GM23248 (cell line): ENCODE data around the gene CREB1. TPM values are rescaled to one million over a fixed set of nuclear protein-coding genes. Genes with fewer than 3 reads are reported as not detected.
A peak's percentile ranks its signal among the peaks of the same experiment; 100 is the strongest.

ENCODE experiments used
- DNase-seq: peaks from one replicate; pipeline ENCODE4 v3.0.0-alpha.2; 2015
- H2AFZ ChIP-seq: fragments of 200-600 bp; sonication (generic); 2 replicates; pipeline ENCODE4 v1.6.1; 2016; ENCODE audit warnings: antibody characterized with exemption
- H3F3A ChIP-seq: fragments of 200-600 bp; sonication (generic); 2 replicates; pipeline ENCODE4 v1.6.1; 2016; ENCODE audit warnings: mild to moderate bottlenecking, antibody characterized with exemption, mixed run types; ENCODE audit not compliant: insufficient read depth
- H3K27ac ChIP-seq: fragments of 200-600 bp; sonication (generic); 2 replicates; pipeline ENCODE4 v1.5.1; 2016; ENCODE audit warnings: mild to moderate bottlenecking
- H3K27me3 ChIP-seq: fragments of 200-600 bp; sonication (generic); replicated peaks from 2 replicates; pipeline ENCODE4 v1.6.1; 2016; ENCODE audit warnings: mild to moderate bottlenecking; ENCODE audit not compliant: insufficient read depth
- H3K36me3 ChIP-seq: fragments of 200-600 bp; sonication (generic); 2 replicates; pipeline ENCODE4 v1.6.1; 2016; ENCODE audit warnings: low read depth, mild to moderate bottlenecking
- H3K4me1 ChIP-seq: fragments of 200-600 bp; sonication (generic); 2 replicates; pipeline ENCODE4 v1.6.1; 2016; ENCODE audit warnings: mild to moderate bottlenecking; ENCODE audit not compliant: insufficient read depth
- H3K4me2 ChIP-seq: fragments of 200-600 bp; sonication (generic); one replicate; pipeline ENCODE4 v1.6.1; 2016; ENCODE audit warnings: mild to moderate bottlenecking; ENCODE audit not compliant: unreplicated experiment
- H3K4me3 ChIP-seq: fragments of 200-600 bp; sonication (generic); 2 replicates; pipeline ENCODE4 v1.5.1; 2016; ENCODE audit warnings: mild to moderate bottlenecking
- H3K79me2 ChIP-seq: fragments of 200-600 bp; sonication (generic); 2 replicates; pipeline ENCODE4 v1.6.1; 2016; ENCODE audit warnings: mild to moderate bottlenecking; ENCODE audit not compliant: insufficient read depth
- H3K9ac ChIP-seq: fragments of 200-600 bp; sonication (generic); 2 replicates; pipeline ENCODE4 v1.6.1; 2016; ENCODE audit warnings: mild to moderate bottlenecking
- H3K9me2 ChIP-seq: fragments of 200-600 bp; sonication (generic); 2 replicates; pipeline ENCODE4 v1.6.1; 2016; ENCODE audit warnings: mixed run types, mild to moderate bottlenecking, moderate library complexity; ENCODE audit not compliant: insufficient read depth
- H3K9me3 ChIP-seq: fragments of 200-600 bp; sonication (generic); one replicate; pipeline ENCODE4 v1.6.1; 2017; ENCODE audit warnings: low read depth
- H4K20me1 ChIP-seq: fragments of 200-600 bp; sonication (generic); 2 replicates; pipeline ENCODE4 v1.6.0; 2016; ENCODE audit not compliant: insufficient read depth
- EZH2 ChIP-seq: fragments of 200-600 bp; sonication (generic); IDR thresholded peaks from 2 replicates; pipeline ENCODE4 v1.6.1; 2018; ENCODE audit warnings: antibody characterized with exemption, mild to moderate bottlenecking; ENCODE audit not compliant: insufficient read depth, poor library complexity, severe bottlenecking
- EZH2phosphoT487 ChIP-seq: fragments of 200-600 bp; sonication (generic); IDR thresholded peaks from 2 replicates; pipeline ENCODE4 v1.6.1; 2018; ENCODE audit warnings: antibody characterized with exemption, moderate library complexity, mild to moderate bottlenecking, low read depth; ENCODE audit not compliant: insufficient read depth
- WGBS, 2 experiments: methylation state at CpG; one replicate each; pipeline ENCODE4 v1.1.6; 2015 to 2017; ENCODE audit warnings: low lambda C conversion rate in 2 of 2, low coverage in 1 of 2; ENCODE audit errors: missing lambda C conversion rate in 2 of 2; 5-methylcytosine and 5-hydroxymethylcytosine counted together
- in situ Hi-C: fragments of 300-500 bp; cut with MboI; formaldehyde crosslinking; loops from 2 replicates; pipeline ENCODE4 v1.15.0; 2020
- polyA plus RNA-seq: library from polyadenylated mRNA; unstranded; fragments of >200 nt; fragmentation: Nextera tagmentation; extraction: Ambion mirVana; gene quantifications from 2 replicates; pipeline ENCODE4 v1.2.1, GENCODE V29; 2016
- total RNA-seq: library from RNA; depleted of rRNA; stranded (reverse); fragments of >200 nt; shearing (Covaris generic); gene quantifications from 2 replicates; pipeline ENCODE4 v1.2.3, GENCODE V29; 2014

The CREB1 gene
- total and polyA plus RNA-seq, 2 experiments from 2014 or later: 37.7 to 71.8 TPM

- no peak overlapping the region for H3K4me2 ChIP-seq
- TF ChIP-seq EZH2: no peak
- no peak for TF ChIP-seq EZH2phosphoT487
- H3K36me3 ChIP-seq: no peaks in the 10 kb centered on the region
- H3F3A ChIP-seq: peaks cover 39% of the 10 kb centered on the region
- in situ Hi-C loops: no loop called here
- H3K9ac ChIP-seq: no peak overlapping the region
- H3K4me3 ChIP-seq: no peak overlapping the region
- 87 to 94% methylated on average over 7 of the region's 7 CpGs for WGBS, 2 experiments
- no peak overlapping the region for H2AFZ ChIP-seq
- H3K9me3 ChIP-seq: no peaks in the 10 kb centered on the region
- H3K27ac ChIP-seq: no peak overlapping the region
- H3K9me2 ChIP-seq: no peaks in the 10 kb centered on the region
- DNase-seq: no peak
- H4K20me1 ChIP-seq: no peaks in the 10 kb centered on the region
- H3K27me3 ChIP-seq: no peaks in the 10 kb centered on the region
- H3K4me1 ChIP-seq: peaks cover 42% of the 10 kb centered on the region
- no peaks in the 10 kb centered on the region; the same call in 1 of the 2 replicates for H3K79me2 ChIP-seq
These were observed 27.8 kb upstream of the CREB1 start for GRCh38 chr2:207501802-207502576.

DNA sequence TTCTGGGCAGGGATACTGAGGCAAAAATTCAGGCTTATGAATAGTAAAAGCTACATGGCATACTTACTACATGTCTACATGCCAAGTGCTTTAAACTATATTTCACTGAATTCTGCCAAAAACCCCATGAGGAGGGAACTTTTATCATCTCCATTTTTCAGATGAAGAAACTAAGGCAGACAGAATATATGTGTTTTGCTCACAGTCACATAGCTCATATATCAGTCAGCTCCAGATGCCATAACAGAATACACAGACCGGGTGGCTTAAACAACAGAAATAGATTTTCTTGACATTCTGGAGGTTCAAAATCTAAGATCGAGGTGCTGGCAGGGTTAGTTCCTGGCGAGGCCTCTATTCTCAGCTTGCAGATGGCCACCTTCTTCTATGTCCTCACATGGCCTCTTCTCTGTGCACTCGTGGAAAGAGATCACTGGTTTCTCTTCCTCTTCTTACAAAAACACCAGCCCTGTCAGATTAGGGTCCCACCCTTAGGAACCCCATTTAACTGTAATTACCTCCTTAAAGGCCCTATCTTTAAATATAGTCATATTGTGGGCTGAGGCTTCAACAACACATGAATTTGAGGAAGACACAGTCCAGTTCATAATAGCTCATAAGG lies 27.1 kb upstream of the CREB1 start:
- Histone ChIP-seq H3K27me3 (no peaks in the 10 kb centered on the region), H3K9me3 (no peaks in the 10 kb centered on the region), H2AFZ (0 out of 2 replicates have a peak overlapping the region, but pooled peaks have one; percentile 65), H3F3A (peaks cover 39% of the 10 kb centered on the region), H3K4me2 (no peak overlapping the region), H3K27ac (no peak overlapping the region), H3K9ac (no peak overlapping the region), H3K4me3 (no peak overlapping the region), H3K4me1 (peaks cover 43% of the 10 kb centered on the region), H3K9me2 (no peaks in the 10 kb centered on the region), H3K36me3 (no peaks in the 10 kb centered on the region), H4K20me1 (no peaks in the 10 kb centered on the region), H3K79me2 (no peaks in the 10 kb centered on the region; the same call in 1 of the 2 replicates)
- in situ Hi-C loops: no loop called here
- WGBS, 2 experiments: 86 to 87% methylated on average over 4 of the region's 4 CpGs
- DNase-seq: no peak
- TF ChIP-seq EZH2phosphoT487 (no peak), EZH2 (no peak)

DNA sequence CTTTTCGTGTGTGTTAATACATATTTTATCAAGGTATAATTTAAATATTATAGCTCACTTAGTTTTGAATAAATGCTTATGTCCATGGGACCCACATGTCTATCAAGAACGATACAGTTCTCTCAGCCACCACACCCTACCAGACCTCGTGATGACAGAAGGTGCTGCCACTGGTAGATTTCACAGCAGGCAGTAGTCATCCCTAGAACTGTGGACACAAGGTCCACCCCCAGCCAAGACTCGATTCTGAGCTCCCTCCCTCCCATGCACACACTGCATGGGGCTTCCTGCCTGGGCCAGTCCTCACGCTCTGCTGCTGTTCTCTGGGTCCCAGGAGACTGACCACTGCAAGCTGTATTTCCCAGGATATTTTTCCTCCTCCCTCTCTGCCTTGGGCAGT lies 26.5 kb upstream of the CREB1 start:
- Histone ChIP-seq H3K4me2 (no peak overlapping the region), H3K9ac (no peak overlapping the region), H2AFZ (peak overlapping the region; percentile 65; the same call in 1 of the 2 replicates), H3K9me3 (no peaks in the 10 kb centered on the region), H3K27me3 (no peaks in the 10 kb centered on the region), H3K27ac (peak overlapping the region; percentile 90; the same call in 1 of the 2 replicates), H3K4me3 (no peak overlapping the region), H3K4me1 (peaks cover 43% of the 10 kb centered on the region), H3K79me2 (no peaks in the 10 kb centered on the region; the same call in 1 of the 2 replicates), H4K20me1 (no peaks in the 10 kb centered on the region), H3K36me3 (no peaks in the 10 kb centered on the region), H3F3A (peaks cover 39% of the 10 kb centered on the region), H3K9me2 (no peaks in the 10 kb centered on the region)
- in situ Hi-C loops: no loop called here
- peak; percentile 64 for DNase-seq
- WGBS, 2 experiments: 63 to 65% methylated on average over 5 of the region's 5 CpGs
- TF ChIP-seq EZH2 (no peak), EZH2phosphoT487 (no peak)

- peak overlapping the region; percentile 65 for H2AFZ ChIP-seq
- TF ChIP-seq EZH2 (no peak), EZH2phosphoT487 (no peak)
- peak overlapping the region; percentile 90 for H3K27ac ChIP-seq
- 11 to 16% methylated on average over 11 of the region's 11 CpGs for WGBS, 2 experiments
- in situ Hi-C loops: no loop called here
- H3K4me3 ChIP-seq: peak overlapping the region; percentile 23
- peaks cover 43% of the 10 kb centered on the region for H3K4me1 ChIP-seq
- peak overlapping the region; percentile 66 for H3K9ac ChIP-seq
- H3F3A ChIP-seq: peaks cover 39% of the 10 kb centered on the region
- no peaks in the 10 kb centered on the region for H3K36me3 ChIP-seq
- H3K4me2 ChIP-seq: peak overlapping the region; percentile 67
- no peaks in the 10 kb centered on the region for H3K27me3 ChIP-seq
- H3K9me3 ChIP-seq: no peaks in the 10 kb centered on the region
- peak; percentile 78 for DNase-seq
- no peaks in the 10 kb centered on the region; the same call in 1 of the 2 replicates for H3K79me2 ChIP-seq
- no peaks in the 10 kb centered on the region for H3K9me2 ChIP-seq
- H4K20me1 ChIP-seq: no peaks in the 10 kb centered on the region
These were observed 25.1 kb upstream of the CREB1 start for GRCh38 chr2:207504513-207505170.
